GM12864 (cell line): ENCODE data around the gene PRKG1.

Source experiments
- DNase-seq: peaks from one replicate; pipeline ENCODE4 v3.0.0-alpha.2; 2011; ENCODE audit warnings: low read depth
- H3K4me3 ChIP-seq: 2 replicates; pipeline ENCODE4 v1.5.1; 2011; ENCODE audit warnings: mild to moderate bottlenecking, low read depth, low read length, control low read depth
- CTCF ChIP-seq: IDR thresholded peaks from 2 replicates; pipeline ENCODE4 v1.5.1; 2011; ENCODE audit warnings: low read depth, mild to moderate bottlenecking, moderate library complexity, low read length, control low read depth, inconsistent platforms; ENCODE audit errors: missing control alignments

Gene PRKG1

GRCh38 chr10:51903675-51904074 lies 829.4 kb downstream of the PRKG1 start:
- H3K4me3 ChIP-seq: no peak overlapping the region
- no peak for TF ChIP-seq CTCF
- no peak for DNase-seq

GRCh38 chr10:51905032-51905431 lies 830.7 kb downstream of the PRKG1 start:
- DNase-seq: no peak
- TF ChIP-seq CTCF: no peak
- no peak overlapping the region for H3K4me3 ChIP-seq

- no peak for DNase-seq
- no peak for TF ChIP-seq CTCF
- no peak overlapping the region for H3K4me3 ChIP-seq
These were observed 833.1 kb downstream of the PRKG1 start for GRCh38 chr10:51907361-51907760.

- no peak for DNase-seq
- no peak overlapping the region for H3K4me3 ChIP-seq
- no peak for TF ChIP-seq CTCF
These were observed 835.9 kb downstream of the PRKG1 start for GRCh38 chr10:51910189-51910588.

- TF ChIP-seq CTCF: no peak
- H3K4me3 ChIP-seq: no peak overlapping the region
- DNase-seq: no peak
These were observed 836.3 kb downstream of the PRKG1 start for GRCh38 chr10:51910596-51910995.

GRCh38 chr10:51911723-51912122 lies 837.4 kb downstream of the PRKG1 start:
- no peak for TF ChIP-seq CTCF
- no peak for DNase-seq
- H3K4me3 ChIP-seq: no peak overlapping the region

GRCh38 chr10:51915031-51915542 lies 840.8 kb downstream of the PRKG1 start:
- no peak for TF ChIP-seq CTCF
- no peak overlapping the region for H3K4me3 ChIP-seq
- DNase-seq: no peak
